OCI-LY7 (cell line): ENCODE results near the gene CHD2.

ENCODE experiments used
- EZH2phosphoT487 ChIP-seq: fragments of 200-600 bp; sonication (generic); IDR thresholded peaks from 2 replicates; pipeline ENCODE4 v1.6.1; 2018; ENCODE audit warnings: low read depth, borderline replicate concordance, mild to moderate bottlenecking, mixed run types, antibody characterized with exemption, low read length, moderate library complexity, mixed read lengths
- TF ChIP-seq, protein P1 (sequence below): fragments of 200-600 bp; sonication (generic); conservative IDR thresholded peaks from 2 replicates; pipeline ENCODE4 v1.5.1; 2014; ENCODE audit warnings: mild to moderate bottlenecking, antibody characterized with exemption, low read length, moderate library complexity, mixed read lengths

DNA sequence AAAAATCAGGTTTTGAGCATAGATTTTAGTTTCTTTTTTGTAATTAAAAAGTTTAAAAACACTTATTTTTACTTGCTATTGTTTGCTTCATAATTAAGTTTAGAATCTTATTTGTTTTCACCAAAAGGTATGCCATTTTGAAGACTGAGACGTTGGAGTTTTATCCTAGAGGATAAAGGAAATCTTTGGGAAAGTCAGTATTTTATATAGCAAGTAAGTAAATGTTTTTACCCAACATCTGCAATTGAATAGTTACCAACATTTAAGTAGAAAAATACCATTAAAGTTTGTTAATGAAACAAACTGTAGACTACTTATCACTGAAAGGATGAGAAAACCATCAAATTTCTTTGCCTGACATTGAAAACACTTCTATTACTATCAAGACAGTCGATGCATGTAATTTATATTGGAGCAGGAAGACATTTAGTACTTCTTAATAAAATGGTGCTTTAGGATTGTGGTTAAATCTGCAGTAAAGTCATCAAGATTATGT is 14.0 kb upstream of the CHD2 start:
- TF ChIP-seq, protein P1, sequence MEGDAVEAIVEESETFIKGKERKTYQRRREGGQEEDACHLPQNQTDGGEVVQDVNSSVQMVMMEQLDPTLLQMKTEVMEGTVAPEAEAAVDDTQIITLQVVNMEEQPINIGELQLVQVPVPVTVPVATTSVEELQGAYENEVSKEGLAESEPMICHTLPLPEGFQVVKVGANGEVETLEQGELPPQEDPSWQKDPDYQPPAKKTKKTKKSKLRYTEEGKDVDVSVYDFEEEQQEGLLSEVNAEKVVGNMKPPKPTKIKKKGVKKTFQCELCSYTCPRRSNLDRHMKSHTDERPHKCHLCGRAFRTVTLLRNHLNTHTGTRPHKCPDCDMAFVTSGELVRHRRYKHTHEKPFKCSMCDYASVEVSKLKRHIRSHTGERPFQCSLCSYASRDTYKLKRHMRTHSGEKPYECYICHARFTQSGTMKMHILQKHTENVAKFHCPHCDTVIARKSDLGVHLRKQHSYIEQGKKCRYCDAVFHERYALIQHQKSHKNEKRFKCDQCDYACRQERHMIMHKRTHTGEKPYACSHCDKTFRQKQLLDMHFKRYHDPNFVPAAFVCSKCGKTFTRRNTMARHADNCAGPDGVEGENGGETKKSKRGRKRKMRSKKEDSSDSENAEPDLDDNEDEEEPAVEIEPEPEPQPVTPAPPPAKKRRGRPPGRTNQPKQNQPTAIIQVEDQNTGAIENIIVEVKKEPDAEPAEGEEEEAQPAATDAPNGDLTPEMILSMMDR, result no peak
- TF ChIP-seq EZH2phosphoT487, result no peak
